SK-N-SH (cell line): ENCODE measurements around the gene NEU4. TPM values are rescaled to one million over a fixed set of nuclear protein-coding genes. Genes with fewer than 3 reads are reported as not detected.

Source experiments
- CTCF ChIA-PET: fragments of 300-600, 350-600 bp; formaldehyde crosslinking; extraction: SDS; loops from one replicate; lab custom pipeline; 2021; lab: Yijun Ruan, JAX
- POLR2A ChIA-PET: fragments of 350-600 bp; sonication (Branson Sonifier 250); formaldehyde crosslinking; extraction: SDS; loops from one replicate; lab custom pipeline; 2020; ENCODE audit warnings: antibody characterized with exemption, inconsistent platforms; lab: Yijun Ruan, JAX
- DNase-seq: peaks from one replicate; pipeline ENCODE4 v3.0.0; 2012
- H2AFZ ChIP-seq: fragments of 200-600 bp; sonication (generic); 2 replicates; pipeline ENCODE4 v1.8.1; 2016; ENCODE audit warnings: antibody characterized with exemption, mild to moderate bottlenecking, low read depth
- H3F3A ChIP-seq: fragments of 200-600 bp; sonication (generic); replicated peaks from 2 replicates; pipeline ENCODE3; 2016; ENCODE audit warnings: antibody characterized with exemption, mild to moderate bottlenecking; ENCODE audit not compliant: insufficient read depth
- H3K27ac ChIP-seq, 2 experiments: fragments of 200-500 bp in 1 of 2; fragments of 200-600 bp in 1 of 2; sonication (Bioruptor generic) in 1 of 2; sonication (generic), shearing (Covaris generic) in 1 of 2; 2 replicates each; pipeline versions ENCODE4 v1.5.1 to v1.6.1; 2014 to 2016; ENCODE audit warnings: low read depth in 2 of 2, inconsistent platforms in 1 of 2, low read length in 1 of 2, mild to moderate bottlenecking in 1 of 2, mixed read lengths in 1 of 2
- H3K27me3 ChIP-seq: fragments of 200-600 bp; sonication (generic), shearing (Covaris generic); 2 replicates; pipeline ENCODE4 v1.6.1; 2016; ENCODE audit warnings: mixed run types; ENCODE audit not compliant: insufficient read depth
- H3K36me3 ChIP-seq, 2 experiments: fragments of 200-500 bp in 1 of 2; fragments of 200-600 bp in 1 of 2; sonication (Bioruptor generic) in 1 of 2; sonication (generic) in 1 of 2; replicated peaks in 1 of 2; 2 replicates each; pipeline versions ENCODE3 to v1.5.1; 2014 to 2016; ENCODE audit warnings: low read length in 1 of 2, mild to moderate bottlenecking in 1 of 2; ENCODE audit not compliant: insufficient read depth in 2 of 2, control insufficient read depth in 1 of 2
- H3K4me1 ChIP-seq, 2 experiments: fragments of 200-500 bp in 1 of 2; fragments of 200-600 bp in 1 of 2; sonication (Bioruptor generic) in 1 of 2; sonication (generic), shearing (Covaris generic) in 1 of 2; 2 replicates each; pipeline versions ENCODE4 v1.5.1 to v1.6.1; 2014 to 2016; ENCODE audit warnings: low read depth in 1 of 2, low read length in 1 of 2, mixed run types in 1 of 2; ENCODE audit not compliant: insufficient read depth in 2 of 2, control insufficient read depth in 1 of 2
- H3K4me2 ChIP-seq: fragments of 200-600 bp; sonication (generic), shearing (Covaris generic); 2 replicates; pipeline ENCODE4 v1.6.1; 2017; ENCODE audit warnings: mixed run types
- H3K4me3 ChIP-seq, 2 experiments: fragments of 200-500 bp in 1 of 2; fragments of 200-600 bp in 1 of 2; sonication (Bioruptor generic) in 1 of 2; sonication (generic), shearing (Covaris generic) in 1 of 2; 2 replicates each; pipeline versions ENCODE4 v1.5.1 to v1.8.1; 2014 to 2016; ENCODE audit warnings: low read depth in 2 of 2, inconsistent platforms in 1 of 2, low read length in 1 of 2, mild to moderate bottlenecking in 1 of 2, mixed read lengths in 1 of 2, moderate library complexity in 1 of 2
- H3K79me2 ChIP-seq: fragments of 200-600 bp; sonication (generic); 2 replicates; pipeline ENCODE4 v1.8.1; 2017; ENCODE audit warnings: mild to moderate bottlenecking; ENCODE audit not compliant: insufficient read depth
- H3K9ac ChIP-seq: fragments of 200-600 bp; sonication (generic); 2 replicates; pipeline ENCODE4 v1.6.1; 2017; ENCODE audit warnings: mixed run types
- H3K9me2 ChIP-seq: fragments of 200-600 bp; sonication (generic); 2 replicates; pipeline ENCODE4 v1.6.1; 2017; ENCODE audit warnings: mixed run types
- H3K9me3 ChIP-seq: fragments of 200-600 bp; sonication (generic); 2 replicates; pipeline ENCODE4 v1.6.1; 2017; ENCODE audit warnings: mixed run types, mild to moderate bottlenecking, moderate library complexity
- H4K20me1 ChIP-seq: fragments of 200-600 bp; sonication (generic); 2 replicates; pipeline ENCODE4 v1.6.1; 2017; ENCODE audit warnings: mild to moderate bottlenecking, mixed run types; ENCODE audit not compliant: insufficient read depth
- EP300 ChIP-seq, 2 experiments: IDR thresholded peaks; 2 replicates each; pipeline versions ENCODE4 v1.4.0 to v1.6.1; 2012; ENCODE audit warnings: borderline replicate concordance in 1 of 2, low read depth in 1 of 2, low read length in 1 of 2
- FOSL2 ChIP-seq: IDR thresholded peaks from 2 replicates; pipeline ENCODE4 v1.4.0; 2012; ENCODE audit warnings: low read depth, mild to moderate bottlenecking, moderate library complexity, borderline replicate concordance
- FOXJ3 ChIP-seq: sonication (generic); formaldehyde crosslinking; IDR thresholded peaks from 2 replicates; pipeline ENCODE4 v1.5.1; 2020; ENCODE audit warnings: mild to moderate bottlenecking, missing genetic modification reagents
- NFIC ChIP-seq: IDR thresholded peaks from 2 replicates; pipeline ENCODE4 v1.4.0; 2012; ENCODE audit warnings: borderline replicate concordance
- NRF1 ChIP-seq: IDR thresholded peaks from 2 replicates; pipeline ENCODE4 v1.6.1; 2012; ENCODE audit warnings: low read depth, mild to moderate bottlenecking, low read length
- POLR2AphosphoS5 ChIP-seq: IDR thresholded peaks from 2 replicates; pipeline ENCODE4 v1.6.1; 2012; ENCODE audit warnings: low read depth, low read length
- RAD21 ChIP-seq: IDR thresholded peaks from 2 replicates; pipeline ENCODE4 v1.6.1; 2012; ENCODE audit warnings: mild to moderate bottlenecking, low read length
- RXRA ChIP-seq: IDR thresholded peaks from 2 replicates; pipeline ENCODE4 v1.4.0; 2012; ENCODE audit warnings: low read depth, mild to moderate bottlenecking, borderline replicate concordance
- SIN3A ChIP-seq: IDR thresholded peaks from 2 replicates; pipeline ENCODE4 v1.6.1; 2012; ENCODE audit warnings: low read depth, mild to moderate bottlenecking, low read length, moderate library complexity, borderline replicate concordance
- TAF1 ChIP-seq: IDR thresholded peaks from 2 replicates; pipeline ENCODE4 v1.6.1; 2012; ENCODE audit warnings: low read depth, mild to moderate bottlenecking, low read length, moderate library complexity, borderline replicate concordance
- YY1 ChIP-seq: IDR thresholded peaks from 2 replicates; pipeline ENCODE4 v1.4.0; 2012; ENCODE audit warnings: low read depth, mild to moderate bottlenecking
- WGBS: methylation state at CpG from one replicate; pipeline ENCODE4 v1.1.6; 2017; ENCODE audit warnings: low lambda C conversion rate; 5-methylcytosine and 5-hydroxymethylcytosine counted together
- polyA plus RNA-seq, 3 experiments: library from polyadenylated mRNA; depleted of rRNA; stranded (reverse); fragments of >200 nt; gene quantifications; 2 replicates each; pipeline ENCODE4 v1.2.3, GENCODE V29; 2012
- TF ChIP-seq, protein P1 (sequence below): IDR thresholded peaks from 2 replicates; pipeline ENCODE4 v1.4.0; 2012; ENCODE audit warnings: low read depth
- TF ChIP-seq, protein P2 (sequence below): fragments of 200-600 bp; sonication (generic); IDR thresholded peaks from 2 replicates; pipeline ENCODE4 v1.6.1; 2017; ENCODE audit warnings: antibody characterized with exemption, mild to moderate bottlenecking, moderate library complexity
- TF ChIP-seq, protein P3 (sequence below): fragments of 150-350 bp; IDR thresholded peaks from 2 replicates; pipeline ENCODE4 v1.6.1; 2017; ENCODE audit warnings: antibody characterized with exemption, low read length, low read depth, borderline replicate concordance
- TF ChIP-seq, protein P4 (sequence below): IDR thresholded peaks from 2 replicates; pipeline ENCODE4 v1.4.0; 2012; ENCODE audit warnings: low read depth, borderline replicate concordance
- TF ChIP-seq, protein P5 (sequence below): fragments of 150-350 bp; IDR thresholded peaks from 2 replicates; pipeline ENCODE4 v1.6.1; 2016; ENCODE audit warnings: mild to moderate bottlenecking, low read depth, low read length

Gene NEU4
- polyA plus RNA-seq, 1 of the 3 experiments (the other 2 are of a cell fraction), result 0.05 TPM

DNA sequence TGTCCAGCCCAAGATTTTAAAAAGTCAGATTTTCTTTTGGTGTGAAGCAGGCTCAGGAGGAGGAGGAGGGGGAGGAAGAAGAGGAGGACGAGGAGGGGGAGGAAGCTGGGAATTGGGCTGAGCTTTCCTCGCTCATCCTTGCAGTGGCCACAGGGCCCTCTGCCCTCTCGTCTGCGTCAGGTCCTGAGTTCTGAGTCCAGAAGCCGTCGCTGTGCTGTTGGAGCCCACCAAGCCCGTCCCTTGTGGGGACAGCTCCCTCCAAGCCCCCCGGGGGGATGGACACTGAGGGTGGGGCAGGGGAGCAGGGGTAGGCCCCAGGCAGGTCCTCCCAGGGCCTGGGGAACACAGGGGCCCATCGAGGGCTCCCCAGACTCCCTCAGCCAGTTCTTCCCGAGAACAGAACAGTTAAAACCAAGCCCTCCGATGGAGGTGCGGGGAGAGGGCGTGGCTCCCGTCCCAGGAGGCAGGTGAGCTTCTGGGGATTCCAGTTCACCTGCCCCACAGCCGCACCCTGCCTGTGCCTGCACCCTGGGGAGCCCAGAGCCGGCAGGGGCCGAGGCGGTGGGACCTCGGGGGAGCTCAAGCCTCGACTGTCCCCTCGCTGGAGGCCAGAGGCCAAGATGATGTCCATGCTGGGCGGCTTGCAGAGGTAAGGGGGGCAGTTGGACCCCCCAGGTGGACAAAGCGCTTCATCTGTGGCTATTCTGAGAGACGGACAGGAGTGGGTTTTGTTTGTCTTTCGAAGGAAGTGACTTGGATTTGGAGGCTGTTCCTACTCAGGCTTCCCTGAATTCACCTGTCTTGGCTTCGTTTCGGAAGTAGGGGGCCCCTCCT lies 32.4 kb upstream of the NEU4 start, which contains the start of gene GAL3ST2:
Gene GAL3ST2, plus strand, starts transcription at position 487 of the 834 bp plus-strand sequence. Its CDS starts 134 bp downstream, at position 621.
- DNase-seq, result peak; percentile 32
- Histone ChIP-seq H3K9ac (no peak within 1 kb of the TSS), H3K27ac (no peak within 1 kb of the TSS), H2AFZ (no peak within 1 kb of the TSS), H4K20me1 (no peaks in the 10 kb centered on the region), H3K9me2 (no peaks in the 10 kb centered on the region), H3K36me3 (no peaks in the 10 kb centered on the region), H3K4me3 (no peak within 1 kb of the TSS), H3K4me1 (peaks cover 8 to 20% of the 10 kb centered on the region in 2 experiments; a peak in 2 of 4 replicates), H3F3A (no peaks in the 10 kb centered on the region), H3K79me2 (no peaks in the 10 kb centered on the region), H3K9me3 (0 out of 2 replicates have a peak, but pooled peaks cover under 1% of the 10 kb centered on the region), H3K27me3 (no peaks in the 10 kb centered on the region), H3K4me2 (no peak within 1 kb of the TSS)
- TF ChIP-seq FOXJ3 (no peak), POLR2AphosphoS5 (no peak), RAD21 (no peak), FOSL2 (no peak), NFIC (no peak), NRF1 (no peak), YY1 (no peak), TAF1 (no peak), EP300 (IDR thresholded peaks at IDR 0.05; ENCODE audit: borderline replicate concordance in 1 of 2, low read depth in 1 of 2, low read length in 1 of 2) (no peak)
- TF ChIP-seq, protein P1, sequence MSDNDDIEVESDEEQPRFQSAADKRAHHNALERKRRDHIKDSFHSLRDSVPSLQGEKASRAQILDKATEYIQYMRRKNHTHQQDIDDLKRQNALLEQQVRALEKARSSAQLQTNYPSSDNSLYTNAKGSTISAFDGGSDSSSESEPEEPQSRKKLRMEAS, result no peak
- TF ChIP-seq, protein P2, sequence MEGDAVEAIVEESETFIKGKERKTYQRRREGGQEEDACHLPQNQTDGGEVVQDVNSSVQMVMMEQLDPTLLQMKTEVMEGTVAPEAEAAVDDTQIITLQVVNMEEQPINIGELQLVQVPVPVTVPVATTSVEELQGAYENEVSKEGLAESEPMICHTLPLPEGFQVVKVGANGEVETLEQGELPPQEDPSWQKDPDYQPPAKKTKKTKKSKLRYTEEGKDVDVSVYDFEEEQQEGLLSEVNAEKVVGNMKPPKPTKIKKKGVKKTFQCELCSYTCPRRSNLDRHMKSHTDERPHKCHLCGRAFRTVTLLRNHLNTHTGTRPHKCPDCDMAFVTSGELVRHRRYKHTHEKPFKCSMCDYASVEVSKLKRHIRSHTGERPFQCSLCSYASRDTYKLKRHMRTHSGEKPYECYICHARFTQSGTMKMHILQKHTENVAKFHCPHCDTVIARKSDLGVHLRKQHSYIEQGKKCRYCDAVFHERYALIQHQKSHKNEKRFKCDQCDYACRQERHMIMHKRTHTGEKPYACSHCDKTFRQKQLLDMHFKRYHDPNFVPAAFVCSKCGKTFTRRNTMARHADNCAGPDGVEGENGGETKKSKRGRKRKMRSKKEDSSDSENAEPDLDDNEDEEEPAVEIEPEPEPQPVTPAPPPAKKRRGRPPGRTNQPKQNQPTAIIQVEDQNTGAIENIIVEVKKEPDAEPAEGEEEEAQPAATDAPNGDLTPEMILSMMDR, result no peak
- TF ChIP-seq, protein P3, sequence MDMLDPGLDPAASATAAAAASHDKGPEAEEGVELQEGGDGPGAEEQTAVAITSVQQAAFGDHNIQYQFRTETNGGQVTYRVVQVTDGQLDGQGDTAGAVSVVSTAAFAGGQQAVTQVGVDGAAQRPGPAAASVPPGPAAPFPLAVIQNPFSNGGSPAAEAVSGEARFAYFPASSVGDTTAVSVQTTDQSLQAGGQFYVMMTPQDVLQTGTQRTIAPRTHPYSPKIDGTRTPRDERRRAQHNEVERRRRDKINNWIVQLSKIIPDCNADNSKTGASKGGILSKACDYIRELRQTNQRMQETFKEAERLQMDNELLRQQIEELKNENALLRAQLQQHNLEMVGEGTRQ, result no peak
- ChIA-PET POLR2A (no interaction called here), CTCF (interaction anchor here (1.3 to 3.0 kb wide), 4 partner anchors 13 to 102 kb away, joined by 3 to 13 read pairs (median 4); no protein-coding TSS in a partner anchor)
- WGBS, result 88% methylated on average over 23 of the region's 27 CpGs

DNA sequence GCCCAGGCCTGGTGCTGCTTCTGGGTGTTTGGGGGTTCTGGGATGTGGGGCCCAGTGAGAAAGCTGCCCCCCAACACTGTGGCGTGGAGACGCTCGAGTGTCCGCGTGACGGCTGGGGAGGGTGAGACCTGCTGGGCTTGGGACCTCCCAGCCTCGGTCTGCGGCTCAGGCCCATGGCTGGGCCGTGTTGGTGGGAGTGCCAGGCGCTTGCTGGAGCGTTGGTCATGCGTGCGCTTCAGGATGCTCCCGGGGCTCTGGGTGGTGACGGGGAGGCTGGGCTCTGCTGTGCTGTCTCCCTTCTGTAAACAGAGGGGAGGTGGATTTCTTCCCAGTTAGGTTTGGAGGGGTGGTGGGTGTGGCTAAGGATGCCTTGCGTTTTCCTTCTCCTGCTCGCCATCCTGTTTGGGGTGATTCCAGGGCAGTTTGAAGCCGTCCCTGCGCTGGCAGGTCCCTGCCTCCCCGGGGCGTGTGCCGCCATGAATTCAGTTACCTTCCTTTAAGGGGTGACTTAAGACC lies 31.8 kb upstream of the NEU4 start:
- TF ChIP-seq, protein P4, sequence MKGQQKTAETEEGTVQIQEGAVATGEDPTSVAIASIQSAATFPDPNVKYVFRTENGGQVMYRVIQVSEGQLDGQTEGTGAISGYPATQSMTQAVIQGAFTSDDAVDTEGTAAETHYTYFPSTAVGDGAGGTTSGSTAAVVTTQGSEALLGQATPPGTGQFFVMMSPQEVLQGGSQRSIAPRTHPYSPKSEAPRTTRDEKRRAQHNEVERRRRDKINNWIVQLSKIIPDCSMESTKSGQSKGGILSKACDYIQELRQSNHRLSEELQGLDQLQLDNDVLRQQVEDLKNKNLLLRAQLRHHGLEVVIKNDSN, result no peak
- TF ChIP-seq SIN3A (no peak), FOXJ3 (no peak), RAD21 (no peak), NRF1 (no peak), NFIC (no peak), RXRA (no peak), POLR2AphosphoS5 (no peak), FOSL2 (no peak)
- TF ChIP-seq, protein P5, sequence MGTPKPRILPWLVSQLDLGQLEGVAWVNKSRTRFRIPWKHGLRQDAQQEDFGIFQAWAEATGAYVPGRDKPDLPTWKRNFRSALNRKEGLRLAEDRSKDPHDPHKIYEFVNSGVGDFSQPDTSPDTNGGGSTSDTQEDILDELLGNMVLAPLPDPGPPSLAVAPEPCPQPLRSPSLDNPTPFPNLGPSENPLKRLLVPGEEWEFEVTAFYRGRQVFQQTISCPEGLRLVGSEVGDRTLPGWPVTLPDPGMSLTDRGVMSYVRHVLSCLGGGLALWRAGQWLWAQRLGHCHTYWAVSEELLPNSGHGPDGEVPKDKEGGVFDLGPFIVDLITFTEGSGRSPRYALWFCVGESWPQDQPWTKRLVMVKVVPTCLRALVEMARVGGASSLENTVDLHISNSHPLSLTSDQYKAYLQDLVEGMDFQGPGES, result no peak
- TF ChIP-seq, protein P3, result no peak
- 0 out of 2 replicates have a peak, but pooled peaks cover 5% of the 10 kb centered on the region for H3K9me3 ChIP-seq
- no peaks in the 10 kb centered on the region for H3K27me3 ChIP-seq
- no peaks in the 10 kb centered on the region for H4K20me1 ChIP-seq
- POLR2A ChIA-PET, result no interaction called here
- no peaks in the 10 kb centered on the region for H3K9me2 ChIP-seq
- H3K4me2 ChIP-seq, result no peak overlapping the region
- 90% methylated on average over 8 of the region's 22 CpGs for WGBS
- no peaks in the 10 kb centered on the region for H3K79me2 ChIP-seq
- no peaks in the 10 kb centered on the region for H3F3A ChIP-seq
- peaks cover 8 to 20% of the 10 kb centered on the region in 2 experiments; a peak in 2 of 4 replicates for H3K4me1 ChIP-seq
- no peak overlapping the region for H2AFZ ChIP-seq
- H3K9ac ChIP-seq, result no peak overlapping the region
- DNase-seq, result peak; percentile 26
- no peak overlapping the region for H3K4me3 ChIP-seq
- H3K36me3 ChIP-seq, result no peaks in the 10 kb centered on the region
- CTCF ChIA-PET, result interaction anchor here (1.2 to 3.0 kb wide), 2 partner anchors 13 to 42 kb away, joined by 4 to 13 read pairs; partner anchors contain the start of gene D2HGDH
- no peak overlapping the region for H3K27ac ChIP-seq
